Activated naive CD8-positive, alpha-beta T cell treated with anti-CD3 and anti-CD28 coated beads for 36 hours (primary cell): Measurements from ENCODE around the gene EYS. TPM values are rescaled to one million over a fixed set of nuclear protein-coding genes. Genes with fewer than 3 reads are reported as not detected.

Source experiments
- DNase-seq: peaks from one replicate; pipeline ENCODE4 v3.0.0; 2021
- H3K27ac Mint-ChIP-seq: one replicate; pipeline ENCODE4 v1.8.0; 2022; ENCODE audit warnings: mild to moderate bottlenecking, moderate library complexity, mixed read lengths
- H3K27me3 Mint-ChIP-seq: one replicate; pipeline ENCODE4 v1.8.0; 2022; ENCODE audit warnings: mild to moderate bottlenecking, mixed read lengths
- H3K36me3 Mint-ChIP-seq: one replicate; pipeline ENCODE4 v1.8.0; 2021; ENCODE audit warnings: mild to moderate bottlenecking, mixed read lengths
- H3K4me1 Mint-ChIP-seq: one replicate; pipeline ENCODE4 v1.8.0; 2021; ENCODE audit warnings: mixed read lengths
- H3K4me3 Mint-ChIP-seq: one replicate; pipeline ENCODE4 v1.8.0; 2022; ENCODE audit warnings: mild to moderate bottlenecking, moderate library complexity, mixed read lengths
- H3K9me3 Mint-ChIP-seq: one replicate; pipeline ENCODE4 v1.8.0; 2022; ENCODE audit warnings: mixed read lengths
- total RNA-seq, 2 experiments: library from RNA; stranded (reverse); gene quantifications; one replicate each; pipeline ENCODE4 v1.2.3, GENCODE V29; 2021

Gene EYS
- total RNA-seq, 2 experiments from 2014 or later: not detected

- Mint-ChIP-seq H3K4me1 (no peaks in the 10 kb centered on the region), H3K27me3 (no peaks in the 10 kb centered on the region), H3K36me3 (no peaks in the 10 kb centered on the region), H3K9me3 (peaks cover 4% of the 10 kb centered on the region), H3K4me3 (no peak overlapping the region), H3K27ac (no peak overlapping the region)
- DNase-seq: no peak
These were observed 891.3 kb downstream of the EYS start for GRCh38 chr6:64815718-64816117.

DNA sequence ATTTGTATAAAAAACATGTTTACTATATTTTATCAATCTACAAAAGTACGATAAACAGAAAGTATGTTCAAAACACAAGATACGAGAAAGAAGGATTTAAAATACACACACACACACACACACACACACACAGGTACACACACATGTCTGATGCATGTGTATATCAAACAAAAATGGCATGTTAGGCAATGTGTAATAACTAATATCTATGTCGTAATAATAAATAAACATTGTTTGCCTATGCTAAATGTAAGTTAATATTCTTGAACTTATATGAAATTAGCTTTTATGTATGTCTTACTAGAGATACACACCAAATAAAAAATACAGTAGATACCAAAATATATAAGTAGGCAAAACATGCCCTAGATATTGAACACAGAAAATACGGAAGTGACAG is 894.9 kb downstream of the EYS start:
- no peaks in the 10 kb centered on the region for H3K9me3 Mint-ChIP-seq
- no peak for DNase-seq
- H3K27me3 Mint-ChIP-seq: no peaks in the 10 kb centered on the region
- H3K4me3 Mint-ChIP-seq: no peak overlapping the region
- H3K36me3 Mint-ChIP-seq: no peaks in the 10 kb centered on the region
- H3K4me1 Mint-ChIP-seq: no peaks in the 10 kb centered on the region
- H3K27ac Mint-ChIP-seq: no peak overlapping the region

GRCh38 chr6:64811119-64811518 is 895.9 kb downstream of the EYS start:
- no peak for DNase-seq
- Mint-ChIP-seq H3K9me3 (no peaks in the 10 kb centered on the region), H3K27me3 (no peaks in the 10 kb centered on the region), H3K27ac (no peak overlapping the region), H3K4me3 (no peak overlapping the region), H3K4me1 (no peaks in the 10 kb centered on the region), H3K36me3 (no peaks in the 10 kb centered on the region)

DNA sequence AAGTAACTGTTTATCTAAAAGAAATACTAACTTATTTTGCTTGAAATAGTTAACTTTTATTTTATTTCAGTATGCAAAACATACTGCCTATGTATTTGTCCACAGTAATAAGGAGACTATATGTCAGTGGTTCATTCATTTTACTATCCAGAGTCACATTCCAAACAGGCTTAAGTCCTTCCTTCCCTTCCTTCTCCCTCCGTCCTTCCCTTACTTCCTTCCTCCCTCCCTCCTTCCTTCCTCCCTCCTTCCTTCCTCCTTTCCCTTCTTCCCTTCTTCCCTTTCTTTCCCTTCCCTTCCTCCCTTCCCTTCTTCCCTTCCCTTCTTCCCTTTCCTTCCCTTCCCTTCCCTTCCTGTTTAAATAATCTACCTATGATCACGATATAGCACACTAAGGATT is 899.2 kb downstream of the EYS start:
- H3K27me3 Mint-ChIP-seq: no peaks in the 10 kb centered on the region
- H3K36me3 Mint-ChIP-seq: no peaks in the 10 kb centered on the region
- no peak overlapping the region for H3K4me3 Mint-ChIP-seq
- no peaks in the 10 kb centered on the region for H3K4me1 Mint-ChIP-seq
- no peak for DNase-seq
- H3K27ac Mint-ChIP-seq: no peak overlapping the region
- no peaks in the 10 kb centered on the region for H3K9me3 Mint-ChIP-seq

DNA sequence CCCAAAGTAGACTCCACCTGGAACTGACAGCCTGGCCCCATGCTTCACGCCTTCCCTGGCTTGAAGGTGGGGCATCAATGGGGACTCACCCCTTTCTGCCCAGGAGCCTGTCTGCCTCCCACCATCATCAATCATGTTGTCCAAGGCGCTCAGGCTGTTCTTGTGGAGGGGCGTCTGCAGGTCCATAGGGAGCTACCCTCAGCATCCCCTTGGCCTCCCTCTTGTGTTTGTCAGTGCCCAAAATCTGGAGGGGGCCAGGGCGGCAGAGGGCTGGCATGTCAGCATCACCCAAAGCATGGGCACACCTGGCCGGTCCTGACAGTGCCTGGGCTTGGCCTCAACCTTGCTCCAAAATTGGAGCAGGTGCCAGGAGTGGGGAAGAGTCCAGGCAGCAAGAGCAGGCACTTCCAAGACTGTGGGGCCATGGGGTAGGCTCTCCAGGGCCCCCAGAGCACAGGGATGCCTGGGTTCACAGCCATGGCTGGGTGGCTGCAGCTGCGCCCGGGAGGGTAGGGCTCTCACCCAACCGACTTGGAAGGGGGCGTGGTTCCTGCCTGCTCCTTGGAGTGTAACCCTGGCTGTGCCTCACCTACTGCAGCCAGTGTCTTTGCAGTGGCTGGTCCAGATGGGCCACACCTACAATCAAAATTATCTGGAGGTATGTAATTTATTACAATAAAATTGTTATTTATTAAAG is 903.4 kb downstream of the EYS start:
- H3K27ac Mint-ChIP-seq: no peak overlapping the region
- H3K9me3 Mint-ChIP-seq: no peaks in the 10 kb centered on the region
- H3K27me3 Mint-ChIP-seq: no peaks in the 10 kb centered on the region
- H3K36me3 Mint-ChIP-seq: no peaks in the 10 kb centered on the region
- no peak for DNase-seq
- H3K4me3 Mint-ChIP-seq: no peak overlapping the region
- no peaks in the 10 kb centered on the region for H3K4me1 Mint-ChIP-seq

GRCh38 chr6:64792534-64792933 is 914.5 kb downstream of the EYS start:
- Mint-ChIP-seq H3K27ac (no peak overlapping the region), H3K9me3 (peaks cover 6% of the 10 kb centered on the region), H3K4me1 (no peaks in the 10 kb centered on the region), H3K36me3 (no peaks in the 10 kb centered on the region), H3K27me3 (no peaks in the 10 kb centered on the region), H3K4me3 (no peak overlapping the region)
- no peak for DNase-seq

DNA sequence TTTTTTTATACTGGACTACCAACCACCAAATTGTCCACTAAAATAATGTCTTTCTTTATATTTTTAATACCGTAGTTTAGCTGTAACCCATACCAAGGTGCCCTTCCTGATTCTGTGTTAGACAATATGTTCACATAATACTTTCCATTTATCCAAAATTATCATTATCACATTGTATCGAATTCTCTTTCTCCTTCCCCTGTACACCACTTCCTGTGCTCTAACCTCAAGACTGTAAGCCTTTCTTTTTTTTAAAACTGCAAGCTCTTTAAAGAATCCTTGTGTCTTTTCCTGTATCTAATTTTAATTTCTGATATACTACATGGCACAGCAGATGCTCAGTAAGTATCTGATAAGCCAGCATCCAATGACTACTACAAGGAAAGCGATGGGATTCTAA is 917.5 kb downstream of the EYS start:
- Mint-ChIP-seq H3K9me3 (peaks cover 4% of the 10 kb centered on the region), H3K36me3 (no peaks in the 10 kb centered on the region), H3K4me3 (no peak overlapping the region), H3K27ac (no peak overlapping the region), H3K4me1 (no peaks in the 10 kb centered on the region), H3K27me3 (no peaks in the 10 kb centered on the region)
- no peak for DNase-seq

GRCh38 chr6:64786736-64787135 is 920.3 kb downstream of the EYS start:
- DNase-seq: no peak
- H3K4me3 Mint-ChIP-seq: no peak overlapping the region
- no peaks in the 10 kb centered on the region for H3K36me3 Mint-ChIP-seq
- peaks cover 4% of the 10 kb centered on the region for H3K9me3 Mint-ChIP-seq
- H3K27ac Mint-ChIP-seq: no peak overlapping the region
- H3K27me3 Mint-ChIP-seq: no peaks in the 10 kb centered on the region
- H3K4me1 Mint-ChIP-seq: no peaks in the 10 kb centered on the region

DNA sequence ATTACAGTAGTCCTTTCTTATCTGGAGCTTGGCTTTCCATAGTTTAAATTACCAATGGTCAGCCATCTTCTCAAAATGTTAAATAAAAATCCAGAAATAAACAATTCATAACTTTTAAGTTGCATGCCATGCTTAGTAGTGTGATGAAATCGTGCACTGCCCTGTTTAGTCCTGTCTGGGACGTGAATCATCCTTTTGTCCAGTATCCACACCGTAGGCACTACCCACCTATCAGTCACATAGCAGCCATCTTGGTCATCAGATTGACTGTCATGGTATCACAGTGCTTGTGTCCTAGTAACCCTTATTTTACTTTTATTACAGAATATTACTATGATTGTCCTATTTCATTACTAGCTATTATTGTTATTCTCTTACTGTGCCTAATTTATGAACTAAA is 924.1 kb downstream of the EYS start:
- H3K4me1 Mint-ChIP-seq: no peaks in the 10 kb centered on the region
- H3K27me3 Mint-ChIP-seq: no peaks in the 10 kb centered on the region
- no peak overlapping the region for H3K4me3 Mint-ChIP-seq
- H3K9me3 Mint-ChIP-seq: peaks cover 7% of the 10 kb centered on the region
- no peaks in the 10 kb centered on the region for H3K36me3 Mint-ChIP-seq
- no peak overlapping the region for H3K27ac Mint-ChIP-seq
- no peak for DNase-seq

DNA sequence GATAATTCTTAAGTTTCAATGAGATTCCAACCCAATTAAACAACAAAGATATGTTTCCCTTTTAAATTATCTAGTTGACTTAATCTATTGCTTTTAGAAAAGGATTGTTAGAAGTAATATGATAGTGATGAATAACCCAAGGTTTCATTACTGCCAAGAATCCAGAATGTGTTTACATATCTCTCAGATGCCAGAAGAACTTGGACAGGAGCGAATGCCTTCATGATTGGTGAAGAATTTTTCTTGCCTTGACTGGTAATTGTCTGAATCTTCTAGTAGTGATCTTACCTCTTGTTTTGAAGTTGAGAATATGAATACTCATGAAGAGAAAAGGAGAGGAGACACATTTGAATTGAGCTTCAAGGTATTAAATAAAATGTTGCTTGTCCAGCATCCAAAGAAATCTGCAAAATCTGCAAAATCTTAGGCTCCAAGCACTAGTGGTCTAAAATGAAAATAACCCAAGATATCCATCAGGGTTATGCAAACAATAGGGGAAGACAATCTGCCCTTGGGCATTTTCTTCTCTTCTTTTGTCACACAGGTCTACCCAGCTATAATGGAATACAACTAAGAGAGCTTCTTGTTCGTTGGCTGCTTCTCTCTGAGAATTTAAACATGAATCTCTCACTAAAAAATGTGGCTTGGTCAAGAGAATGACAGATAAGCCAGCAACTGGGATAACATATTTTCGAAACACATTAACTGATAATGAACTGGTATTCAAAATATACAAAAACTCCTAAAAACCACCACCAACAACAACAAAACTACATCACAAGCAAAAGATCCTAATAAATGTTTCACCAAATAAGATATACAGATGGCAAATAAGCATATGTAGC is 928.9 kb downstream of the EYS start:
- Mint-ChIP-seq H3K36me3 (no peaks in the 10 kb centered on the region), H3K9me3 (peaks cover 13% of the 10 kb centered on the region), H3K27me3 (no peaks in the 10 kb centered on the region), H3K27ac (no peak overlapping the region), H3K4me3 (no peak overlapping the region), H3K4me1 (no peaks in the 10 kb centered on the region)
- DNase-seq: no peak

DNA sequence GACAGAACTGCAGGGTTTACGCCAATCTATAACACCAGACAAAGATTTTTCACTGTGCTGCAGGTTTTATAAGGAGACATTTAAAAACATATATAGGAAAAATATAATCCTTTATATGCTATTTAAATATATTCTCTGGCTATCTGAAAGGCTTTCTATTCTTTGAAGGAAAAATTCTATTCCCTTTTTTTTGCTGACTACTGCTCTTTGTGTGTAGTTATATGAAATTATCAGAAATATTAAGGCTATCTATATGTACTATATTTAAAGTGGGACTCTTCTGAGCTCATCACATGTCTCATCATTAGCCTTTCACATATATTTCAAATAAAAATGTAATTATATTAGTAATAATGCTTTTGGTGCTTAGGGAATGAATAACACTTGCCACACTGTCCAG is 930.7 kb downstream of the EYS start:
- no peak for DNase-seq
- no peak overlapping the region for H3K4me3 Mint-ChIP-seq

DNA sequence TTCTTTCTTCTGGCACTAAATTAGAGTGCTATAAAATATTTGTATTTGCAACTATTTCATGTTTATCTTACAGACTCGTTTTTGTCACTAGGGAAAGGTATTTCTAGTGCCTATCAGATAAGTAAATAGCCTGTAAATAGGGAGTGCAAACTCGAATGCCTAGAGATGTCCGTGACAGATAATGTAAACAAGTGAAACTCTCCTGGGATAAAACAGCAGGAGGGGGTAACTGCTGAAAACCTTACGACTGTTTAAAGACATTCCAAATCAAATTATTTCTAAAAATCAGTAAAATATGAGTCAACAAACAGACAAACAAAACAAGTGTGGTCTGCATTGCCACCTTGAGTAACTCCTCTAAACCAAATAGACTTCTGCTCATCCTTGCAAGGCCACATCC is 932.1 kb downstream of the EYS start:
- Mint-ChIP-seq H3K36me3 (no peaks in the 10 kb centered on the region), H3K4me3 (no peak overlapping the region), H3K9me3 (peaks cover 12% of the 10 kb centered on the region), H3K4me1 (no peaks in the 10 kb centered on the region), H3K27ac (no peak overlapping the region), H3K27me3 (no peaks in the 10 kb centered on the region)
- no peak for DNase-seq

More for the DNA sequence above, 930.7 kb downstream of the EYS start:
- no peaks in the 10 kb centered on the region for H3K27me3 Mint-ChIP-seq
- H3K27ac Mint-ChIP-seq: no peak overlapping the region
- H3K4me1 Mint-ChIP-seq: no peaks in the 10 kb centered on the region
- H3K36me3 Mint-ChIP-seq: no peaks in the 10 kb centered on the region
- H3K9me3 Mint-ChIP-seq: peaks cover 14% of the 10 kb centered on the region

DNA sequence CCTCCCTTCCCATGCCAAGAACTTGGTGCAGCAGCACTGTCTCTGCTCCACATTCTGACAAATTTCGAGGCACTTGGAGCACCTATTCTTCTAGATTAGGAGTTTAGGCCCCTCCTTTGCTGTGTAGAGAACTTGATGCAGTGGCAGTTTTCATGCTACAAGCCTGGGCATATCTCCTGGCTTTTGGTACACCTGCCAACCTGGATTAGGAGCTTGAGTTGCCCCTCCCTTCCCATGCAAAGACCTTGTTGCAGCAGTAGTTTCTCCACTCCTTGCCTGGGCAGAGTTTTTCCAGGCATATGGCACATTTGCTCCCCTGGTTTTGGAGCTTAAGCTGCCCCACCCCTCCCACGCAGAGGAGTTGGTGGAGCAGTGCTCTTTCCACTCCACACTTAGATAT is 956.1 kb downstream of the EYS start:
- no peaks in the 10 kb centered on the region for H3K36me3 Mint-ChIP-seq
- H3K27ac Mint-ChIP-seq: no peak overlapping the region
- no peak for DNase-seq
- no peaks in the 10 kb centered on the region for H3K27me3 Mint-ChIP-seq
- no peak overlapping the region for H3K4me3 Mint-ChIP-seq
- no peaks in the 10 kb centered on the region for H3K4me1 Mint-ChIP-seq
- H3K9me3 Mint-ChIP-seq: peaks cover 3% of the 10 kb centered on the region

DNA sequence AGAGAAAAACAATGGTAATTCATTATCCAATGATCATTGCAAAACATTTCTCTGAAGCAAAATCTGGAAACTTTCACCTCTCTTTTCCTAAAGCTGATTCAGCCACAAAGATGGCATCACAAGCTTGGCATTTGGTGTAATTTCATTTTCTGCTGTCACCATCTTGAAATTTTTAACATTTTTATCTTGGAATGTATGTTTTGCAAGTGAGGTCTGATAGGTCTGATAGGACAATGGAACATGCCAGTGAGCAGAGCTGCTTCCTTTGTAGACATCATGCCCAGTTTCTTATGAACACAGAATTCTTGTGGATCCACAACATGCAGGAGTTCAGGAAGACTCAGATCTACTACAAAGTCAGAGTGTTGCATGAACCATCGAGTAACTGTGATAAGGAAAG is 969.6 kb downstream of the EYS start:
- DNase-seq: no peak
- Mint-ChIP-seq H3K4me3 (no peak overlapping the region), H3K9me3 (no peaks in the 10 kb centered on the region), H3K36me3 (no peaks in the 10 kb centered on the region), H3K27ac (no peak overlapping the region), H3K4me1 (no peaks in the 10 kb centered on the region), H3K27me3 (no peaks in the 10 kb centered on the region)

- no peak for DNase-seq
- H3K9me3 Mint-ChIP-seq: peaks cover 2% of the 10 kb centered on the region
- no peak overlapping the region for H3K27ac Mint-ChIP-seq
- H3K4me1 Mint-ChIP-seq: no peaks in the 10 kb centered on the region
- H3K4me3 Mint-ChIP-seq: no peak overlapping the region
- H3K36me3 Mint-ChIP-seq: no peaks in the 10 kb centered on the region
- no peaks in the 10 kb centered on the region for H3K27me3 Mint-ChIP-seq
These were observed 970.5 kb downstream of the EYS start for GRCh38 chr6:64736421-64736950.

DNA sequence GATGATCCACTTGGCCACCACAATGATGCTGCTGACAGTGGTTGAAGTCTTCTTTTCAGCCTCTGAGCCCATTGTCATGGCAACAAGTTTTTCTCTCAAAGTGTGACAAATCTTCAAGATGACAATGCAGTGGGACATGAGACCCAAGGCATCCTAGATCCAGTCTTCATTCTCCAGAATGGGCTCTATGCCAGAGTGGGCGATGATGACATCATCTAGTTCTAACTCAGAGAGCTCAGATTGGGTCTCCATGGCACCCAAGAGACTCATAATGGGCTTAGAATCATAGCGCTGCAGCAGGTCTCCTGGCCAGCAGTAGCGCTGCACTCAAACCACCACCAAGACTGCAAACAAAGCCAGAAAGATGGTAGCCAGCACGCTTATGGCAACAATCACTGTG is 973.6 kb downstream of the EYS start:
- Mint-ChIP-seq H3K4me1 (no peaks in the 10 kb centered on the region), H3K27ac (no peak overlapping the region), H3K9me3 (peaks cover 6% of the 10 kb centered on the region), H3K36me3 (no peaks in the 10 kb centered on the region), H3K4me3 (no peak overlapping the region), H3K27me3 (no peaks in the 10 kb centered on the region)
- DNase-seq: no peak
